ENCODE data around the gene ASCC1. TPM values are rescaled to one million over a fixed set of nuclear protein-coding genes. Genes with fewer than 3 reads are reported as not detected.

ASCC1 gene
- total RNA-seq, 3 donors from 2014 or later, result 18.0 to 23.6 (median 21.4) TPM

DNA sequence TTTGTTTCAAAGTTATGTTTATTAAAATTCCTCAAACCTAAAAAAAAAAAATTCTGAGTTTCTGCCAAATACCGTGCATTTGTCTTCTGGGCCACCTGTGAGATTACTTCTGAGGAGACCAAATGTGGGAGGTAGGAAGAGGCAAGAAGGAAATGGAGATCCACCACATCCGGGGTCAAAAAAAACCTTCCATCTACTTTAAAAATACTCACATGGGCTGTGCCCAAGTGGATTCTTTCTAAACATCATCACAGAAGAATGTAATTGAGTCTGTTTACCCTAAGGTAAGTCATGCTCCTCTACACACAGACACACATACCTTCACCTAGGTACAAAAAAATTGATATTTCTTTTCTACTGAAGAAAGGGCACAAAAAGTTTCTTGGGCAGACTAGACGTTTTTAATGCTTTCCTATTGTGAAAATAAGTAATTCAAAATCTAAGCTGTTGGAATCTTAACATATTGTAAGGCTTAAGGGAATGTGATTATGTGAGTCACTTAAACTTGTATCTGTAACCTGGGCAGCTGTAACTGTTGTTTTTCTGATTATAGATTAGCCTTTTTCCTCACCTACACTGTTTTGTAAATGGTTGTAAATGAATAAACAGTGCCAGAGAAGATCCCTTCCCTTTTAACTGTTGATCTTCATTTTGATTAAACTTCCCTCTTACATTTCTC, 108.6 kb downstream of the ASCC1 start:
- Histone ChIP-seq H3K4me1 (ENCODE audit: low read depth) (no peaks in the 10 kb centered on the region), H3K36me3 (ENCODE audit: low read depth) (no peaks in the 10 kb centered on the region), H3K9me3 (no peaks in the 10 kb centered on the region), H3K4me3 (no peak overlapping the region)
- intact Hi-C loops (cut with DNase I, micrococcal nuclease), result no loop called here
- no peak for DNase-seq
- ATAC-seq, result peak; percentile 45
- no peak for TF ChIP-seq CTCF (IDR thresholded peaks at IDR 0.05)

DNA sequence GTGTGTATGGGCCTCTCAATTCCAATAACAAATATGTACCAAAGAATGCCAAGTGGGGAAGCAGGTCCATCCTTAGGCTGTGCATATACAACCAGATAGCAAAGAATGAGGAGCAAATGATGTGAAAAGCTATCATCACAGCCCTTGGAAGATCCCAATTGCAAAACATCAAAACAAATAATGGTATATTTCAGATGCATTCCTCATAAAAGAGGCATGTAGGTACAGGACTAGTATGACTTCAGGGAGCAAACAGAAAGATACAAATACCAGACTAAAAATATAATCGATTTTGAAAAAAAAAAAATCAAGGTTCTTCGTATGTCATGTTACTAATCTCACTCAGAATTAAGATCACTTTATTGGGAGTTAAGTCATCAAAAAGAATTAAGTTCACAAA, 109.2 kb downstream of the ASCC1 start:
- no peak overlapping the region for H3K4me3 ChIP-seq
- no peak for DNase-seq
- no peak for TF ChIP-seq CTCF (IDR thresholded peaks at IDR 0.05)
- no peak for ATAC-seq
- intact Hi-C loops (cut with DNase I, micrococcal nuclease), result no loop called here
- H3K4me1 ChIP-seq (ENCODE audit: low read depth), result no peaks in the 10 kb centered on the region
- no peaks in the 10 kb centered on the region for H3K9me3 ChIP-seq
- no peaks in the 10 kb centered on the region for H3K36me3 ChIP-seq (ENCODE audit: low read depth)

DNA sequence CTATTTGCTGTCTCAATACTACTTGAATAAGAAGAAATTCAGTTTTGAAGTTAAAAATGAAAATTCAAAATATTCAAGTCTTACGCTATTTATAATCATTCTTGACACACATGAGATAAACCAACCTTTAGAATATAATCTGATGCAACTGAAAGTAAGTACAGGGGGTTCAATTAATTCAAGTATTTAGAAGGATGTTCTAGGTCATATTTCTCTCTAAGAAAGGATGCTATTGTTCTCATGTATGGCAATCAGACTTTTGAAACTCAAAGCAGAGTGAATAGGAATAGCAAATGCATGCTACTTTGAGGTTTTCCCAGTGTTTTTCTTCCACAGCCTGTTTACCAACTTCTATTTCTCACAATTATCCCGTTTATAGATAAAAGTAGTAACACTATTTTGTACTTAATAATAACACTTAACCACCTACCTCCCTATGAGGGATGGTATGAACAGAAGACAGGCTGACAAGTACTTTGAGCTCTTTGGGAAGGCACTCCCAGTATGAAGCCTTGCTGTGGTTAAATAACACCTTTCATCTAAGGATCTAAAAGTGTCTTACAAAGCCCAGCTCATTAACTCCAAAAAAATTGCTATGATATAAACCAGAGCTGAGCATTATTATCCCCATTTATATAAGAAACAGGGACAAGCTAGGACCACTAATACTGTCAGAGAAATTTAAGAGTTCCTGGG, 109.8 kb downstream of the ASCC1 start:
- H3K4me1 ChIP-seq (ENCODE audit: low read depth), result no peaks in the 10 kb centered on the region
- DNase-seq, result no peak
- H3K36me3 ChIP-seq (ENCODE audit: low read depth), result no peaks in the 10 kb centered on the region
- H3K4me3 ChIP-seq, result no peak overlapping the region
- TF ChIP-seq CTCF (IDR thresholded peaks at IDR 0.05), result no peak
- H3K9me3 ChIP-seq, result no peaks in the 10 kb centered on the region
- no peak for ATAC-seq
- intact Hi-C loops (cut with DNase I, micrococcal nuclease), result no loop called here

- H3K9me3 ChIP-seq, result no peaks in the 10 kb centered on the region
- intact Hi-C loops (cut with DNase I, micrococcal nuclease), result no loop called here
- no peak overlapping the region for H3K4me3 ChIP-seq
- no peak for DNase-seq
- ATAC-seq, result no peak
- no peak for TF ChIP-seq CTCF (IDR thresholded peaks at IDR 0.05)
- no peaks in the 10 kb centered on the region for H3K36me3 ChIP-seq (ENCODE audit: low read depth)
- no peaks in the 10 kb centered on the region for H3K4me1 ChIP-seq (ENCODE audit: low read depth)
Observed at GRCh38 chr10:72105710-72106109, 110.4 kb downstream of the ASCC1 start.

GRCh38 chr10:72105098-72105475, 111.0 kb downstream of the ASCC1 start:
- intact Hi-C loops (cut with DNase I, micrococcal nuclease), result no loop called here
- no peaks in the 10 kb centered on the region for H3K36me3 ChIP-seq (ENCODE audit: low read depth)
- no peaks in the 10 kb centered on the region for H3K4me1 ChIP-seq (ENCODE audit: low read depth)
- H3K9me3 ChIP-seq, result no peaks in the 10 kb centered on the region
- no peak for TF ChIP-seq CTCF (IDR thresholded peaks at IDR 0.05)
- H3K4me3 ChIP-seq, result no peak overlapping the region
- ATAC-seq (no peak), DNase-seq (no peak)
